GM19468 (cell line): Measurements from ENCODE around the gene SIPA1L3.

Experiments
- ATAC-seq: cut with Tn5 transposase; IDR thresholded peaks from one replicate; pipeline ENCODE4 v1.9.1; 2021; ENCODE audit warnings: mild to moderate bottlenecking, moderate library complexity, moderate number of reproducible peaks; ENCODE audit not compliant: unreplicated experiment; ENCODE audit errors: extremely low read depth

Gene SIPA1L3

DNA sequence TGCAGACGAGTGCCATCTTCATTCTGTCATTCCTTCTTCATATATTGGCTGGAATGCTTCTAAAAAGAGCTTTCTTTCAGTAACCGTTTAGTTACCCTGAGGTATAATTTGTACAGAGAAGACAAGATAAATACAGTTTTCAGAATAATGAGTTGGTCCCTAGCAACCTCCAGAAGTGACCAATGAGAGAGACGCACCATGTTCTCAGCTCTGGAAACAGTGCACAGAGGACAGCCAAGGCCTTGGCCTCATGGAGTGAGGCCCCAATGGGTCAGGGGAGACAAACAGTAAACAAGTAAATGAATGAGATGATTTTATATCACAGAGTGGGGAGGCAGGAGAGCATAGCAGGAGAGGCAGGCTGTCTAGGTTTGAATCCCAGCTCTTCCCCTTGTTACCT lies 226.3 kb downstream of the SIPA1L3 start:
- ATAC-seq = no peak

GRCh38 chr19:38134540-38135149 lies 227.6 kb downstream of the SIPA1L3 start:
- ATAC-seq = no peak

DNA sequence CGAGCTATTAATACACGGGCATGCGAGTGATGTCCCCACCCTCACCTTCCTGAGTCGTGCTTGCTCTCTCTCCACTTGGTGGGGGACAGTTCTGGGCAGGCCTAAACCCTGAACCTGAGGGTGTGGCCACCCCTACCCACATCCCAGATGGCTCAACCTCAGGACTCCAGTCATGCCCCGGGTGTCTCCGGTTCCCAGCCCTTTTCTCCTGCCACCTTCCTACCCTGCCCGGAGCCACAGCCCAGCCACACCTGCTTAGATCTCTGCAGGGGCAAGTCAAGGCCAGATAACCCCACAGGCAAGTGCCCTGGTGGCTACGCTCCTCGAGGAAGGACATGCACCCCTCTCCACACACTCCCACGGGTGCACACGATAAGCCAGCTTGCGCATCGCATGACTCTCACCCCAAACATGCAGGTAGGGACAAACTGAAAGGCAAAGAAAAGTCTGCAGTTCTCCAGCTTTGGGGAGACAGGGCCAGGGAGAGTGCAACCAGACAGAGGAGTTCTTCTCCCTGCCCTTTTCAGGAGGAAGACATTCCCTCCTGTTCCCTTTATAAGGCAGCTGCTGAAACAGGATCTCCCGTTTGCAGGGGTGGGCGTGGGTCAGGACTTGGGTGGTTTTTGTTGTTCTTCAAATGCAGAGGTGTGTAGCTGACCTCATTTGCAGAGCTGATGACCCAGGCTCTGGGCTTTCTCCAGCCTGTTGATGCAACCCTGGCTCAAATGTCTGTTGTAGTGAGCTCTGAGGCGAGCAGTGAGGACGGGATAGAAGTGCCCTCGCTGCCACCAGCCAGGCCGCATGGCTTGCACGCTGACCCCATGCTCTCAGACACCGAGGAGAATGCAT lies 228.4 kb downstream of the SIPA1L3 start:
- ATAC-seq = no peak

DNA sequence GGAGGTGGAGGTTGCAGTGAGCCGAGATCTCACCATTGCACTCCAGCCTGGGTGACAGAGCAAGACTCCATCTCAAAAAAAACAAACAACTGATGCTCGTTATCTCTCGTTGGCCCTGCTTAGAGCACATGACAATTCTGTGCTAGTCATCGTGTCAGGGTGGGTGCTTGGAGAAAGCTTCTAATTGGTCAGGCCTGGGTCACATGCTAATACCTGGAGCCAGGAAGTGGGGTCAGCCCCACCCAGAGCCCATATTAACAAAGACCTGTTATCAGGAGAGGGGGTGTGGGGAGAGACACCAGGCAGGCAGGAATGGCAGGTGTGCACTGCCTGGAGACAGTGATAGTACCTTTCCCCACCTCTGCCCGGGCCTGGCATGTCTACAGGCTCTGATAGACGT lies 232.1 kb downstream of the SIPA1L3 start:
- no peak for ATAC-seq

DNA sequence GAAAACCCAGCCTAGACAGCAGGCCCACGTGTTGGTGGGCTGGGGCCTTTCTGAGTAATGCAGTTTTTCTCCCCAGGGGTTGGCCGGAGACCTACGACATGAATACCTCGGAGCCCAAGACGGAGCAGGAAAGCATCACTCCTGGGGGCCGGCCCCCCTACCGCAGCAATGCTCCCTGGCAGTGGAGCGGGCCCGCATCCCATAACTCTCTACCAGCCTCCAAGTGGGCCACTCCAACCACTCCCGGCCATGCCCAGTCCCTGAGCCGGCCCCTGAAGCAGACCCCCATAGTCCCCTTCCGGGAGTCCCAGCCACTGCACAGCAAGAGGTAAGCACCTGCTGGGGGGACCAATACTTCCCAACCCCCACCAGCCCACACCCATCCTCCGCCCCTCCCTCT lies 234.1 kb downstream of the SIPA1L3 start:
- no peak for ATAC-seq

GRCh38 chr19:38142176-38143035 lies 235.4 kb downstream of the SIPA1L3 start:
- no peak for ATAC-seq

DNA sequence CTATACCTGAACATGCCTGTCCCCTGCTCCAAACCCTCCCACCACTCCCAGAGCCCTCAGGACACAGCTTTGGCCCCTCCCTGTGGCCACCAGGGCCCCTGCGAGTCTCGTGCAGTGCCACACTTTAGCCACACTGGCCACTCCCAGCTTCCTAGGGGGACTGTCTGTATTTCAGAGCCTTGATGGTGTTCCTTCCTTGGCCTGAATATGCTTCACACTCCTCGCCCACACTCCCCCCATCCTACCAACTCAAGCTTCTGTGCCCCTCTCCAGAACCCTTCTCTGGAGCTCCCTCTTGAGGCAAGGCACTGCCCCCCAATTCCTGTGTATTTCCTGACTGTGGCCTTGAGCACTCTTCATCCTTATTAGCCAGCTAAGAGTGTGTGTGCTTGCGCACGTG lies 236.8 kb downstream of the SIPA1L3 start:
- no peak for ATAC-seq

- no peak for ATAC-seq
Measured at GRCh38 chr19:38144667-38145066, 237.7 kb downstream of the SIPA1L3 start.

DNA sequence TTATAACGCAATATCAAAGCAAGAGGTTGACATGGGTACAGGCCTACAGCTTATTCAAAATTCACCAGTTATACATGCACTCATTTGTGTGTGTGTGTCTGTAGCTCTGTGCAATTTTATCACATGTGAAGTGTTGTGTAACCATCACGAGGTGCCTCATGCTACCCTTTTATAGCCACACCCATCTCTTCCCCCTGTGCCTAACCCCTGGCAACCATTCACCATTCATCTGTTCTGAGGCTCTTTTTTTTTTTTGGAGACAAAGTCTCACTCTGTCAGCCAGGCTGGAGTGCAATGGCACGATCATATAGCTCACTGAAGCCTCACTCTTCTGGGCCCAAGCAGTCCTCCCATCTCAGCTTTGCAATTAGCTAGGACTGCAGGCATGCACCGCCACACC lies 238.6 kb downstream of the SIPA1L3 start:
- ATAC-seq = no peak

- no peak for ATAC-seq
Measured at GRCh38 chr19:38148337-38148736, 241.3 kb downstream of the SIPA1L3 start.

- no peak for ATAC-seq
Measured at GRCh38 chr19:38149661-38150061, 242.7 kb downstream of the SIPA1L3 start.

DNA sequence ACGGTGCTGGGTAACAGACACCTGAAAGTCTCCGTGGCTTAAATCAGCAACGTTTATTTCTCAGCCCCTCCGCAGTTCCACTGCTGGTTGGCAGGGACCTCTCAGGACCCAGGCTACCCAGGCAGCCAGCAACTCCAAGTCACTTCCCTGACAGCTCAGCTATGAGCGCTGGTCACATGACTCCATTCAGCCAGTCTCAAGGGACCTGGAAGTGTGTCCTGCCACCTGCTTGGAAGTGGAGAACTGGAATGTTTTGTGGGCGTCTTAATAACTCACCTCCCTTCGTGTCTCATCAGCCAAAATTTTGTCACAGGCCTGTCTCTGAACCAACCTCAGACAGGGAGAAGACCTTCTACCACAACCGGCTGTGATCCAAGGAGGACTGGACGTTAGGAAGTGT lies 244.2 kb downstream of the SIPA1L3 start:
- ATAC-seq = no peak

GRCh38 chr19:38152461-38153379 lies 245.7 kb downstream of the SIPA1L3 start:
- no peak for ATAC-seq

DNA sequence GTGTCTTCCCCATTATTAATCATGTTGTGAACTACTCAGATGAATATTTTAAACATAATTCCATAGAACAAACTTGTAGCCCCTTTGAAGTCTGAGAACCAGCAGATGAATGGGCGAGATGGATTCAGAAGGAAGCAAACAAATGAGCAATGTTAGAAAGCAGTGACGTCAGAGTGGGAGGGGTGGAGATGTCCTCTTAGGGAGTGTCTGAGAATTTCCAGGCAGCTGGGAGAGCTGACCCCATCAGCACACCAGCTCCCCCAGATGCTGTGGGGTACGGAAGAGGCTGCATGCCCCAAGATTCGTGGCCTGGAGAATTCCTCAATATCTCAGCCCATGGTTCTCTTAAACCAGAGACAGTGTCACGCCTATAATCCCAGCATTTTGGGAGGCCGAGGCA lies 248.4 kb downstream of the SIPA1L3 start:
- ATAC-seq = no peak

DNA sequence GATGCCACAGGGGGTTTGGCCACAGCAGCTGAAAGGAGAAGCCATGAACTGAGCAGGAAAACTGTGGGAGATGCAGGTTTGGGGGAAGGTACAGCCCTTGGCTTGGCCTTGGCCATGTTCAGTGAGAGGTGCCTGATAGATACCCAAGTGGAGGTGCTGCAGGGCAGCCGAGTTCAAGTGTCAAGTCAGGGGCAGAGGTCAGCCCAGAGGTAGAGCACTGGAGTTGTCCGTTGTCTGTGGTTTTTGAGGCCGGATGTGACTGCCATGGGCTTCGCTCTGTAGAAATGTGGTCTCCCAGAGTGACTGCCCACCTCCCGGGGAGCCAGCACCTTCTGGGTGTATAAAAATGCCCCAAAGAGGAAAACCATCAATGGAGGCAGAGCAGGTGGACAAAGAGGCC lies 251.7 kb downstream of the SIPA1L3 start:
- ATAC-seq = no peak

GRCh38 chr19:38162094-38162493 lies 255.1 kb downstream of the SIPA1L3 start:
- ATAC-seq = no peak

- no peak for ATAC-seq
Measured at GRCh38 chr19:38162632-38163031, 255.6 kb downstream of the SIPA1L3 start.

DNA sequence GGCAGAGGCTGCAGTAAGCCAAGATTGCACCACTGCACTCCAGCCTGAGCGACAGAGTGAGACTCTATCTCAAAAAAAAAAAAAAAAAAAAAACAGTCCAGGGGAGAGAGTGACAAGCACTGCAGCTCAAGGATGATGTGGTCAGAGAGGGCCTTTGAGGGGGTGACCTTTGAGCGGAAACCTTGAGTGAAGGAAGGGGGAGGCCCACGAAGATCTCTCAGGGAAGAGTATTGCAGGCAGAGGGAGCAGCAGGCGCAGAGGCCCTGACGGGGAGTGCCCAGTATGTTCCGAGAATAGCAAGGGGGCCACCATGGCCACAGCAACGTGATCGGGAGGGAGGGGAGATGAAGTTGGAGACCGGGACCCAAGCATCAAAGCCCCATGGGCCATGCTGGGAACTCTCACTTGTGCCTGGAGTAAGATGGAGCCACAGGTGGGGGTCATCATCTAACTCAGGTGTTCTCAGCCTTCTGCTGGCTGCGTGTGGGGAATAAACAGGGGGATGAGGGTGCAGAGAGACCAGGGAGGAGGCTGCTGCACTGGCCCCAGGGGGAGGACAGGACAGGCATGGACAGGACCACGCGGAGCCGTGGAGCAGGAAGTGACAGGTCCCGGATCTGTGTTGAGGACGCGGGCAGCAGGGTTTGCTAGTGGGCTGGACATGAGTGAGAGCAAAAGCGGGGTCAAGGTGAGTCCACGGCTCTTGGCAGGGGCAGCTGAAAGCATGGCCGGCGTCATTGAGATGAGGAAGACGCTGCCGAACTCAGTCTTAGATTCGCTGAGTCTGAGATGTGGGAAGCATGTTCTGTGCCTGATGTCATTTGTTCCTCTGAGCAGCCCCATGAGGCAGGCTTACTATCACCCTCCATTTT lies 256.6 kb downstream of the SIPA1L3 start:
- no peak for ATAC-seq

- no peak for ATAC-seq
Measured at GRCh38 chr19:38164526-38164925, 257.5 kb downstream of the SIPA1L3 start.
